Caki2 (cell line): Measurements from ENCODE around the gene C2orf49. TPM values are rescaled to one million over a fixed set of nuclear protein-coding genes. Genes with fewer than 3 reads are reported as not detected.

Source experiments
- DNase-seq: peaks from one replicate; pipeline ENCODE4 v3.0.0-alpha.2; 2015; ENCODE audit warnings: low read depth
- in situ Hi-C: cut with HindIII; loops from 2 replicates; pipeline ENCODE4 v1.10.0; 2016; ENCODE audit warnings: low sequenced_read_pairs, low pct_unique_long_range_greater_than_20kb, mixed read lengths
- total RNA-seq: library from RNA; depleted of rRNA; stranded (reverse); fragments of >200 nt; shearing (Covaris generic); gene quantifications from 2 replicates; pipeline ENCODE4 v1.2.3, GENCODE V29; 2014; ENCODE audit warnings: low replicate concordance

C2orf49 gene
- total RNA-seq, 1 experiment from 2014 or later: 18.6 TPM

GRCh38 chr2:105376789-105377240 is 39.5 kb downstream of the C2orf49 start:
- in situ Hi-C loops: no loop called here
- DNase-seq: no peak

GRCh38 chr2:105377871-105378270 is 40.5 kb downstream of the C2orf49 start:
- DNase-seq: no peak
- in situ Hi-C loops: no loop called here

GRCh38 chr2:105378276-105378840 is 41.0 kb downstream of the C2orf49 start:
- in situ Hi-C loops: no loop called here
- no peak for DNase-seq

GRCh38 chr2:105378921-105379383 is 41.6 kb downstream of the C2orf49 start:
- DNase-seq: no peak
- in situ Hi-C loops: no loop called here

GRCh38 chr2:105379741-105380186 is 42.4 kb downstream of the C2orf49 start:
- in situ Hi-C loops: no loop called here

GRCh38 chr2:105380432-105381100 is 43.2 kb downstream of the C2orf49 start:
- no peak for DNase-seq
- in situ Hi-C loops: no loop called here

More at GRCh38 chr2:105379741-105380186, 42.4 kb downstream of the C2orf49 start:
- DNase-seq: peak; percentile 54

- DNase-seq: no peak
- in situ Hi-C loops: no loop called here
Measured at GRCh38 chr2:105381101-105381668, 43.8 kb downstream of the C2orf49 start.

GRCh38 chr2:105382177-105382576 is 44.8 kb downstream of the C2orf49 start:
- no peak for DNase-seq
- in situ Hi-C loops: no loop called here

- in situ Hi-C loops: no loop called here
Measured at GRCh38 chr2:105383432-105384166, 46.3 kb downstream of the C2orf49 start.

GRCh38 chr2:105384216-105384615 is 46.9 kb downstream of the C2orf49 start:
- in situ Hi-C loops: no loop called here
- DNase-seq: no peak

More at GRCh38 chr2:105383432-105384166, 46.3 kb downstream of the C2orf49 start:
- no peak for DNase-seq

- no peak for DNase-seq
- in situ Hi-C loops: no loop called here
Measured at GRCh38 chr2:105384861-105385260, 47.5 kb downstream of the C2orf49 start.

GRCh38 chr2:105385731-105386540 is 48.6 kb downstream of the C2orf49 start:
- in situ Hi-C loops: no loop called here
- no peak for DNase-seq

- DNase-seq: no peak
- in situ Hi-C loops: no loop called here
Measured at GRCh38 chr2:105387225-105387624, 49.9 kb downstream of the C2orf49 start.

GRCh38 chr2:105388971-105389381 is 51.6 kb downstream of the C2orf49 start:
- peak; percentile 88 for DNase-seq
- in situ Hi-C loops: no loop called here

- in situ Hi-C loops: no loop called here
- DNase-seq: peak; percentile 49
Measured at GRCh38 chr2:105390454-105390853, 53.1 kb downstream of the C2orf49 start.

GRCh38 chr2:105391058-105391627 is 53.8 kb downstream of the C2orf49 start:
- in situ Hi-C loops: no loop called here
- peak; percentile 88 for DNase-seq

- no peak for DNase-seq
- in situ Hi-C loops: no loop called here
Measured at GRCh38 chr2:105391763-105392662, 54.7 kb downstream of the C2orf49 start.
